Measurements from ENCODE around the gene KIAA0586.
"Not testable (repeated sequence)": the region's sequence is repeated elsewhere in the genome, so short reads cannot be mapped to it uniquely, and the experiment has no call there.

Gene KIAA0586

GRCh38 chr14:58587271-58587670, 159.8 kb downstream of the KIAA0586 start:
- H2BK12ac ChIP-seq (ENCODE audit: low read length in 2 of 2) = no peak overlapping the region

GRCh38 chr14:58588321-58588720, 160.8 kb downstream of the KIAA0586 start:
- H4K8ac ChIP-seq (ENCODE audit: low read length); H2AFZ ChIP-seq (ENCODE audit: low read depth, low read length); H2AK5ac ChIP-seq (ENCODE audit: low read length, severe bottlenecking); H3K14ac ChIP-seq (ENCODE audit: low read length in 2 of 2); H3K79me1 ChIP-seq (replicated peaks; ENCODE audit: low read length, poor library complexity, severe bottlenecking); H3K4ac ChIP-seq (ENCODE audit: low read depth in 1 of 2, low read length in 2 of 2); H3K9ac ChIP-seq (ENCODE audit: low read length); H3K4me3 ChIP-seq (ENCODE audit: insufficient read depth in 1 of 2, low read depth in 1 of 2, low read length in 2 of 2); H3K36me3 ChIP-seq (ENCODE audit: control insufficient read depth in 1 of 2, insufficient read depth in 2 of 2, low read depth in 1 of 2, low read length in 2 of 2); H3K27me3 ChIP-seq (ENCODE audit: control insufficient read depth in 1 of 2, insufficient read depth in 1 of 2, low read length in 2 of 2); H3K23ac ChIP-seq (ENCODE audit: low read length in 2 of 2); H3K4me2 ChIP-seq (ENCODE audit: low read length, poor library complexity, severe bottlenecking); H2BK5ac ChIP-seq (ENCODE audit: low read depth, low read length, poor library complexity, severe bottlenecking); H3K9me3 ChIP-seq (ENCODE audit: control insufficient read depth, low read length); H2BK120ac ChIP-seq (ENCODE audit: low read depth, low read length); H3K27ac ChIP-seq (ENCODE audit: low read length, poor library complexity, severe bottlenecking); H2BK15ac ChIP-seq (ENCODE audit: low read depth, poor library complexity, severe bottlenecking); H2BK12ac ChIP-seq (ENCODE audit: low read length in 2 of 2); H4K91ac ChIP-seq (ENCODE audit: low read length); H3K18ac ChIP-seq (ENCODE audit: low read depth in 1 of 2, low read length in 2 of 2); DNase-seq; H3K4me1 ChIP-seq (ENCODE audit: control insufficient read depth, insufficient read depth, low read depth, low read length): not testable (repeated sequence)
- 96% methylated on average over 12 of the region's 18 CpGs for WGBS

More at GRCh38 chr14:58587271-58587670, 159.8 kb downstream of the KIAA0586 start:
- Histone ChIP-seq H3K4me3 (ENCODE audit: insufficient read depth in 1 of 2, low read depth in 1 of 2, low read length in 2 of 2) (no peak overlapping the region), H3K4me1 (ENCODE audit: control insufficient read depth, insufficient read depth, low read depth, low read length) (no peaks in the 10 kb centered on the region), H3K9me3 (ENCODE audit: control insufficient read depth, low read length) (no peaks in the 10 kb centered on the region), H3K14ac (ENCODE audit: low read length in 2 of 2) (no peak overlapping the region), H2AK5ac (ENCODE audit: low read length, severe bottlenecking) (no peak overlapping the region), H3K23ac (ENCODE audit: low read length in 2 of 2) (no peak overlapping the region), H2BK15ac (ENCODE audit: low read depth, poor library complexity, severe bottlenecking) (no peak overlapping the region), H2AFZ (ENCODE audit: low read depth, low read length) (no peak overlapping the region), H3K9ac (ENCODE audit: low read length) (no peak overlapping the region), H4K8ac (ENCODE audit: low read length) (no peak overlapping the region), H3K36me3 (ENCODE audit: control insufficient read depth in 1 of 2, insufficient read depth in 2 of 2, low read depth in 1 of 2, low read length in 2 of 2) (no peaks in the 10 kb centered on the region), H4K91ac (ENCODE audit: low read length) (no peak overlapping the region), H3K27ac (ENCODE audit: low read length, poor library complexity, severe bottlenecking) (no peak overlapping the region), H3K4ac (ENCODE audit: low read depth in 1 of 2, low read length in 2 of 2) (no peak overlapping the region), H3K79me1 (replicated peaks; ENCODE audit: low read length, poor library complexity, severe bottlenecking) (no peaks in the 10 kb centered on the region), H2BK120ac (ENCODE audit: low read depth, low read length) (no peak overlapping the region), H3K18ac (ENCODE audit: low read depth in 1 of 2, low read length in 2 of 2) (no peak overlapping the region), H3K27me3 (ENCODE audit: control insufficient read depth in 1 of 2, insufficient read depth in 1 of 2, low read length in 2 of 2) (no peaks in the 10 kb centered on the region), H3K4me2 (ENCODE audit: low read length, poor library complexity, severe bottlenecking) (no peak overlapping the region), H2BK5ac (ENCODE audit: low read depth, low read length, poor library complexity, severe bottlenecking) (no peak overlapping the region)
- 40% methylated on average over 1 of the region's 1 CpG for WGBS
- DNase-seq = peak; percentile 36

- 93% methylated on average over 4 of the region's 4 CpGs for WGBS
Observed at GRCh38 chr14:58593977-58594376, 166.5 kb downstream of the KIAA0586 start.

GRCh38 chr14:58597041-58597440, 169.5 kb downstream of the KIAA0586 start:
- Histone ChIP-seq H3K4me1 (ENCODE audit: control insufficient read depth, insufficient read depth, low read depth, low read length) (no peaks in the 10 kb centered on the region), H2BK12ac (ENCODE audit: low read length in 2 of 2) (no peak overlapping the region), H4K91ac (ENCODE audit: low read length) (no peak overlapping the region), H2BK15ac (ENCODE audit: low read depth, poor library complexity, severe bottlenecking) (no peak overlapping the region), H4K8ac (ENCODE audit: low read length) (no peak overlapping the region), H3K4ac (ENCODE audit: low read depth in 1 of 2, low read length in 2 of 2) (no peak overlapping the region), H3K36me3 (ENCODE audit: control insufficient read depth in 1 of 2, insufficient read depth in 2 of 2, low read depth in 1 of 2, low read length in 2 of 2) (no peaks in the 10 kb centered on the region), H2BK5ac (ENCODE audit: low read depth, low read length, poor library complexity, severe bottlenecking) (no peak overlapping the region), H3K27me3 (ENCODE audit: control insufficient read depth in 1 of 2, insufficient read depth in 1 of 2, low read length in 2 of 2) (peaks cover 0 to 5% of the 10 kb centered on the region in 2 experiments), H3K23ac (ENCODE audit: low read length in 2 of 2) (no peak overlapping the region), H3K27ac (ENCODE audit: low read length, poor library complexity, severe bottlenecking) (no peak overlapping the region), H2AK5ac (ENCODE audit: low read length, severe bottlenecking) (no peak overlapping the region), H3K4me2 (ENCODE audit: low read length, poor library complexity, severe bottlenecking) (no peak overlapping the region), H3K18ac (ENCODE audit: low read depth in 1 of 2, low read length in 2 of 2) (no peak overlapping the region), H3K4me3 (ENCODE audit: insufficient read depth in 1 of 2, low read depth in 1 of 2, low read length in 2 of 2) (no peak overlapping the region), H3K79me1 (replicated peaks; ENCODE audit: low read length, poor library complexity, severe bottlenecking) (no peaks in the 10 kb centered on the region), H2AFZ (ENCODE audit: low read depth, low read length) (no peak overlapping the region), H3K9ac (ENCODE audit: low read length) (no peak overlapping the region), H2BK120ac (ENCODE audit: low read depth, low read length) (no peak overlapping the region), H3K9me3 (ENCODE audit: control insufficient read depth, low read length) (no peaks in the 10 kb centered on the region), H3K14ac (ENCODE audit: low read length in 2 of 2) (no peak overlapping the region)
- DNase-seq = no peak
- WGBS = 93% methylated on average over 3 of the region's 4 CpGs

More at GRCh38 chr14:58593977-58594376, 166.5 kb downstream of the KIAA0586 start:
- Histone ChIP-seq H3K14ac (ENCODE audit: low read length in 2 of 2) (no peak overlapping the region), H4K8ac (ENCODE audit: low read length) (no peak overlapping the region), H2AK5ac (ENCODE audit: low read length, severe bottlenecking) (no peak overlapping the region), H4K91ac (ENCODE audit: low read length) (no peak overlapping the region), H2BK5ac (ENCODE audit: low read depth, low read length, poor library complexity, severe bottlenecking) (no peak overlapping the region), H3K4ac (ENCODE audit: low read depth in 1 of 2, low read length in 2 of 2) (no peak overlapping the region), H3K4me1 (ENCODE audit: control insufficient read depth, insufficient read depth, low read depth, low read length) (no peaks in the 10 kb centered on the region), H3K4me3 (ENCODE audit: insufficient read depth in 1 of 2, low read depth in 1 of 2, low read length in 2 of 2) (no peak overlapping the region), H3K79me1 (replicated peaks; ENCODE audit: low read length, poor library complexity, severe bottlenecking) (no peaks in the 10 kb centered on the region), H2BK12ac (ENCODE audit: low read length in 2 of 2) (no peak overlapping the region), H2BK15ac (ENCODE audit: low read depth, poor library complexity, severe bottlenecking) (no peak overlapping the region), H3K23ac (ENCODE audit: low read length in 2 of 2) (no peak overlapping the region), H3K27me3 (ENCODE audit: control insufficient read depth in 1 of 2, insufficient read depth in 1 of 2, low read length in 2 of 2) (no peaks in the 10 kb centered on the region), H3K18ac (ENCODE audit: low read depth in 1 of 2, low read length in 2 of 2) (no peak overlapping the region), H3K27ac (ENCODE audit: low read length, poor library complexity, severe bottlenecking) (no peak overlapping the region), H2BK120ac (ENCODE audit: low read depth, low read length) (no peak overlapping the region), H3K4me2 (ENCODE audit: low read length, poor library complexity, severe bottlenecking) (no peak overlapping the region), H3K36me3 (ENCODE audit: control insufficient read depth in 1 of 2, insufficient read depth in 2 of 2, low read depth in 1 of 2, low read length in 2 of 2) (no peaks in the 10 kb centered on the region), H3K9me3 (ENCODE audit: control insufficient read depth, low read length) (no peaks in the 10 kb centered on the region), H3K9ac (ENCODE audit: low read length) (no peak overlapping the region), H2AFZ (ENCODE audit: low read depth, low read length) (no peak overlapping the region)
- no peak for DNase-seq

Measured in mesenchymal stem cell (in vitro differentiated cells and primary cell).